Spinal cord (tissue), 10 donors: Measurements from ENCODE around the gene POMT2. TPM values are rescaled to one million over a fixed set of nuclear protein-coding genes. Genes with fewer than 3 reads are reported as not detected.

ENCODE experiments used
- DNase-seq, 6 donors: peaks; one replicate each; pipeline versions ENCODE4 v3.0.0 to v3.0.0-alpha.2; 2013 to 2015; ENCODE audit warnings: low spot score in 6 of 6, low read depth in 4 of 6
- H3K27ac ChIP-seq: one replicate; pipeline ENCODE4 v1.5.1; 2013; ENCODE audit warnings: low read depth, low read length, control low read depth
- H3K27me3 ChIP-seq: one replicate; pipeline ENCODE4 v1.6.1; 2013; ENCODE audit warnings: low read length; ENCODE audit not compliant: control insufficient read depth, insufficient read depth
- H3K36me3 ChIP-seq: one replicate; pipeline ENCODE4 v1.6.1; 2013; ENCODE audit warnings: low read length; ENCODE audit not compliant: control insufficient read depth, insufficient read depth
- H3K4me1 ChIP-seq: one replicate; pipeline ENCODE4 v1.6.1; 2013; ENCODE audit warnings: low read length; ENCODE audit not compliant: control insufficient read depth, insufficient read depth
- H3K4me3 ChIP-seq: one replicate; pipeline ENCODE4 v1.5.1; 2013; ENCODE audit warnings: low read depth, low read length, control low read depth
- H3K9me3 ChIP-seq: one replicate; pipeline ENCODE4 v1.6.1; 2013; ENCODE audit warnings: low read length; ENCODE audit not compliant: control insufficient read depth, insufficient read depth
- WGBS: methylation state at CpG from one replicate; pipeline ENCODE4 v1.1.5; 2013; ENCODE audit warnings: missing lambda C conversion rate; ENCODE audit not compliant: insufficient coverage; 5-methylcytosine and 5-hydroxymethylcytosine counted together
- long read RNA-seq, 4 donors: transcript quantifications; one replicate each; lab custom pipeline, GENCODE V29; 2026
- polyA plus RNA-seq, 2 donors: library from polyadenylated mRNA; unstranded; fragments of 120-200 nt; gene quantifications; one replicate each; pipeline ENCODE4 v1.2.1, GENCODE V29; 2013; ENCODE audit not compliant: insufficient read length in 2 of 2
- total RNA-seq, 2 donors: library from RNA; depleted of rRNA in 1 of 2; stranded (reverse); fragments of 120-200 nt in 1 of 2; fragments of >200 nt in 1 of 2; gene quantifications; one replicate each; pipeline versions ENCODE4 v1.2.3 to v1.2.4, GENCODE V29; 2013 to 2014
- donor health status: healthy.

POMT2 gene
- total RNA-seq, result 10 to 100 TPM; 19.9 to 21.4 TPM
- polyA plus RNA-seq, result 10 to 100 TPM; 41.0 to 55.7 TPM
- long read RNA-seq, donor 1, full-length matches to known transcripts, result 3 of 9 reads
- long read RNA-seq, donor 1, partial matches to known transcripts, result 0 of 9 reads
- long read RNA-seq, donor 1, other reads (novel, unspliced or antisense), result 6 of 9 reads
- long read RNA-seq, donor 2, partial matches to known transcripts, result 0 of 1 reads
- long read RNA-seq, donor 2, other reads (novel, unspliced or antisense), result 0 of 1 reads
- long read RNA-seq, donor 3, full-length matches to known transcripts, result 2 of 2 reads
- long read RNA-seq, donor 3, partial matches to known transcripts, result 0 of 2 reads
- long read RNA-seq, donor 3, other reads (novel, unspliced or antisense), result 0 of 2 reads
- long read RNA-seq, donor 4, result 0 reads

- peak in 5 of 6 donors; percentile 83 to 98 (median 87) for DNase-seq
- H3K4me3 ChIP-seq, result peak within 1 kb of the TSS; percentile 92
- H3K36me3 ChIP-seq, result no peaks in the 10 kb centered on the region
- peaks cover 27% of the 10 kb centered on the region for H3K4me1 ChIP-seq
- WGBS, result under 1% methylated on average over 69 of the region's 69 CpGs
- H3K9me3 ChIP-seq, result no peaks in the 10 kb centered on the region
- H3K27me3 ChIP-seq, result no peaks in the 10 kb centered on the region
- peak within 1 kb of the TSS; percentile 99 for H3K27ac ChIP-seq
Measured at GRCh38 chr14:77320238-77320935, at the start of gene POMT2. Gene POMT2 (minus strand): TSS chr14:77320883. CDS start chr14:77320681, 202 bp downstream.

GRCh38 chr14:77369285-77369684 is 48.6 kb upstream of the POMT2 start:
- 92% methylated on average over 1 of the region's 1 CpG for WGBS
- H3K27me3 ChIP-seq, result no peaks in the 10 kb centered on the region
- H3K36me3 ChIP-seq, result no peaks in the 10 kb centered on the region
- H3K4me1 ChIP-seq, result no peaks in the 10 kb centered on the region
- H3K9me3 ChIP-seq, result no peaks in the 10 kb centered on the region
- H3K4me3 ChIP-seq, result no peak overlapping the region
- H3K27ac ChIP-seq, result no peak overlapping the region
- no peak for DNase-seq

GRCh38 chr14:77364146-77364545 is 43.5 kb upstream of the POMT2 start:
- WGBS, result 100% methylated on average over 1 of the region's 3 CpGs
- Histone ChIP-seq H3K4me1 (no peaks in the 10 kb centered on the region), H3K4me3 (no peak overlapping the region), H3K9me3 (no peaks in the 10 kb centered on the region), H3K36me3 (no peaks in the 10 kb centered on the region), H3K27me3 (no peaks in the 10 kb centered on the region), H3K27ac (no peak overlapping the region)
- DNase-seq, result no peak

GRCh38 chr14:77359626-77360025 is 38.9 kb upstream of the POMT2 start:
- Histone ChIP-seq H3K27me3 (no peaks in the 10 kb centered on the region), H3K4me1 (no peaks in the 10 kb centered on the region), H3K9me3 (no peaks in the 10 kb centered on the region), H3K4me3 (no peak overlapping the region), H3K27ac (no peak overlapping the region), H3K36me3 (no peaks in the 10 kb centered on the region)
- 100% methylated on average over 1 of the region's 1 CpG for WGBS
- DNase-seq, result no peak

GRCh38 chr14:77356899-77357298 is 36.2 kb upstream of the POMT2 start:
- Histone ChIP-seq H3K27me3 (no peaks in the 10 kb centered on the region), H3K9me3 (no peaks in the 10 kb centered on the region), H3K4me1 (peaks cover 4% of the 10 kb centered on the region), H3K27ac (no peak overlapping the region), H3K36me3 (no peaks in the 10 kb centered on the region), H3K4me3 (no peak overlapping the region)
- WGBS, result no CpG with 5 or more reads among the region's 4 CpGs
- DNase-seq, result peak in 1 of 6 donors; percentile 26

- 95% methylated on average over 4 of the region's 4 CpGs for WGBS
- Histone ChIP-seq H3K4me3 (no peak overlapping the region), H3K4me1 (peaks cover 4% of the 10 kb centered on the region), H3K9me3 (no peaks in the 10 kb centered on the region), H3K27me3 (no peaks in the 10 kb centered on the region), H3K36me3 (peaks cover 5% of the 10 kb centered on the region), H3K27ac (no peak overlapping the region)
- peak in 1 of 6 donors; percentile 7 for DNase-seq
Measured at GRCh38 chr14:77355811-77356210, 35.1 kb upstream of the POMT2 start.

GRCh38 chr14:77353469-77354141 is 32.9 kb upstream of the POMT2 start:
- Histone ChIP-seq H3K4me3 (no peak overlapping the region), H3K9me3 (no peaks in the 10 kb centered on the region), H3K4me1 (peaks cover 4% of the 10 kb centered on the region), H3K27ac (peak overlapping the region; percentile 33), H3K36me3 (peaks cover 10% of the 10 kb centered on the region), H3K27me3 (no peaks in the 10 kb centered on the region)
- peak in 2 of 6 donors; percentile 11 to 42 for DNase-seq
- WGBS, result 45% methylated on average over 3 of the region's 5 CpGs

GRCh38 chr14:77347751-77348150 is 27.1 kb upstream of the POMT2 start:
- Histone ChIP-seq H3K27ac (no peak overlapping the region), H3K36me3 (peaks cover 18% of the 10 kb centered on the region), H3K27me3 (no peaks in the 10 kb centered on the region), H3K9me3 (no peaks in the 10 kb centered on the region), H3K4me1 (no peaks in the 10 kb centered on the region), H3K4me3 (no peak overlapping the region)
- no peak for DNase-seq
- WGBS, result no CpG with 5 or more reads among the region's 3 CpGs

- peaks cover 23% of the 10 kb centered on the region for H3K36me3 ChIP-seq
- no peaks in the 10 kb centered on the region for H3K4me1 ChIP-seq
- DNase-seq, result no peak
- no peaks in the 10 kb centered on the region for H3K27me3 ChIP-seq
- WGBS, result 100% methylated on average over 1 of the region's 2 CpGs
- no peak overlapping the region for H3K27ac ChIP-seq
- no peak overlapping the region for H3K4me3 ChIP-seq
- H3K9me3 ChIP-seq, result no peaks in the 10 kb centered on the region
Measured at GRCh38 chr14:77346495-77346894, 25.8 kb upstream of the POMT2 start.
